Measurements from ENCODE around the gene KIF24. TPM values are rescaled to one million over a fixed set of nuclear protein-coding genes. Genes with fewer than 3 reads are reported as not detected.
"Not testable (repeated sequence)": the region's sequence is repeated elsewhere in the genome, so short reads cannot be mapped to it uniquely, and the experiment has no call there.

The KIF24 gene
- total RNA-seq, 2 donors from 2014 or later: 6.1 to 7.3 TPM

DNA sequence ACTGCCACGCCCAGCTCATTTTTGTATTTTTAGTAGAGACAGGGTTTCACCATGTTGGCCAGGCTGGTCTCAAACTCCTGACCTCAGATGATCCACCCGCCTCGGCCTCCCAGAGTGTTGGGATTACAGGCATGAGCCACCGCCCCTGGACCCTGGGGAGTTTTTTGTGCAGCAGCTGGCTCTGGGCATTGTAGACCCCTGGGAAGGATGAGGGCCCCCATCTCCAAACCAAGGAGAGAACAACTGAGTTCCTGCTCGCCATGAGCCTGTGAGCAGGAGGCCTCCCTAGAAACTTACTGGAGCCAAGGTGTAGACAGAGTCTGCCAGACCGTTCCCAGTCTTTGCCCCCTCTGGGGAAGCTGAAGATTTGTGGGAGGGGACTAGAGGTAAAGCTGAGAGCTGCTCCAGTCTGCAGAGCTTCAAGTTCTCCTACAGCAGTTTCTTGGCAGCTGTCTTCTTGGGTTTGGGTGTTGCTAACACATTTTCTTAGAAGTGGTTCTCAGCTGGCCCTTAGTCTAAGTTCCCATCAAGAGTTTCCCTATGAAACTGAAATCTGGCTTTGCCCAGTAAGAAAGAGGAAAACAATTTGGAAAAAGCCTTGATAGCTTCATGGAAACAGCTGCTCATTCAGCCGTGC, 12.7 kb upstream of the KIF24 start:
- Mint-ChIP-seq H3K9me3 (no peaks in the 10 kb centered on the region), H3K36me3 (peaks cover 0 to 6% of the 10 kb centered on the region in 2 donors), H3K27ac (no peak overlapping the region)
- no peak for ATAC-seq
- no peak for DNase-seq (ENCODE audit: low spot score in 2 of 2)

DNA sequence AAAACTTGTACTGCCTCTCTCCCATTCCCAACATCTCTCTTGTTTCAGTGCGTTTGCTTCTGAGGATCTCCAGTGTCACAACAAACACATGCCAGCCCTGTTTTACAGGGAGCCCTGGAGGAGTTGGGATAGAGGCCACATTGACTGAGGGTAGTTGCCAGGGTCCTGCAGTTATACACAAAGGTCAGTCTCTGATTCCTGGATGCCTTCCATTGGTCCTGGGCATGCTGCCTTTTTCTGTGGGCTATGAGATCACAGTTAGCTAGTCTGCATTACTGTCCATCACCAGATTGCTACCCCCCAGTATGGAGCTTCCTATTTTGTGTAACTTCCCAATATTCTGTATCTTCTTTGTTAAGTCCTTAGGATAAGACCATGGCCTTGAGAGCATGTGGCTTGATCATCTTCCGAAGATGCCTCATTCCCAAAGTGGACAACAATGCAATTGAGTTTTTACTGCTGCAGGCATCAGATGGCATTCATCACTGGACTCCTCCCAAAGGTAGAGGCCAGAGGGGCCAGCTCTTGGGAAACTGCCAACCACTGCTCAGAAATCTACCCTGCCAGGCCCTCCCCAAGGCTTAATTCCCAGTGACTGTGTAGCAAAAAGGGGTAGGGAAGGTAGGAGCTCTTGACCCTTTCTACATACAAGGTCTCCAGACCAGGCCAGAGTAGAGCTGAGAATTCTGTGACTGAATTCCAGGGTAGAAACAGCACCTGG, 9.8 kb upstream of the KIF24 start:
- DNase-seq (ENCODE audit: low spot score in 2 of 2) (no peak), ATAC-seq (no peak)
- H3K27ac Mint-ChIP-seq: no peak overlapping the region
- no peaks in the 10 kb centered on the region for H3K9me3 Mint-ChIP-seq
- H3K36me3 Mint-ChIP-seq: peaks cover 0 to 6% of the 10 kb centered on the region in 2 donors

DNA sequence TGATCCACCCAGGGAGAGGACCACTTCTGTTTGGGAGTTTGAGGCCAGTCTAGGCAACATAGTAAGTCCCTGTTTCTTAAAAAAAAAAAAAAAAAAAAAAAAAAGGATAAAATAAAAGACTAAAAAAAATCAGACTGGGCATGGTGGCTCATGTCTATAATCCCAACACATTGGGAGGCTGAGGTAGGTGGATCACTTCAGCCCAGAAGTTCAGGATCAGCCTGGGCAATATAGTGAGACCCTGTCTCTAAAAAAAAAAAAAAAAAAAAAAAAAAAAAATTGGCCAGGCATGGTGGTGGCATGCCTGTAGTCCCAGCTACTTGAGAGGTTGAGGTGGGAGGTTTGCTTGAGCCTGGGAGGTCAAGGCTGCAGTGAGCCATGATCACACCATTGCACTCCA, 9.0 kb upstream of the KIF24 start:
- H3K36me3 Mint-ChIP-seq; DNase-seq (ENCODE audit: low spot score in 2 of 2); H3K9me3 Mint-ChIP-seq; ATAC-seq; H3K27ac Mint-ChIP-seq: not testable (repeated sequence)

DNA sequence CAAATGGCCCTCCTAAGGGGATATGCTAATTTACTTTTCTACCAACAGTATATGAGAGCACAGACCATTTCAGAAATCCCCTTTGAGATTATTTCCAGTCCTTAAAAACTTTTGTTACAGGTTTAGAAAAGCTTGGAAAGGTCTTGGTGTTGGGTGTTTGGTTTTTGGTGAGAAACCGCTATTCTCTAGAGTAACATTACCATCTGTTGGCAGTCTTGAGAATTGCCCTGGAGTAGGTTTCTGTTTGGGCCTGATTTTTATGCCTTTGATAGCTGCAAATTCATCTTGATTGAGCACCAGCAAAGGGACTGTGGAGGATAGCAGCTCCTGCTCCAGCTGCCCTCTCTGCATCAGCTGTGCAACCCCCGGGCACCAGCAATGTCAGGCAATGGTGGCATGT, 8.3 kb upstream of the KIF24 start:
- DNase-seq (ENCODE audit: low spot score in 2 of 2) (no peak), ATAC-seq (no peak)
- Mint-ChIP-seq H3K36me3 (peaks cover 0 to 6% of the 10 kb centered on the region in 2 donors), H3K27ac (no peak overlapping the region), H3K9me3 (no peaks in the 10 kb centered on the region)

DNA sequence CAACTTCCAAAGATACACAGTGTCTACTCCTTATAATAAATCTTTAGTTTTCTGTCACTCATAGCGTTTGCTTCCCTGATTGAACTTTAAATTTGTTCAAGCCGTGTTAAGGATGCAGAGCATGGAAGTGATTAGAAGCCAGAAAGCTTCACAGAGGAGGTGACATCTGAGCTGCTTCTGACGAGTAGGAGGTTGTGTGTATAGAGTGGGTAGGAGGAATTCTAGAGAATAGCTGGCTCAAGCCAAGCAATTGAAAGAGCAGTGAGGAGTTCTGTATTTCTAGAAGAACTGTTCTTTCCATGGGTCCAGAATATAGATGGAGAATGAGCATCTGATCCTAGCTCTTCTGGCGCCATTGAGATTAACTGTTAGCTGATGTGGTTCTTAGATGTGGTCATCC, 6.3 kb upstream of the KIF24 start:
- Mint-ChIP-seq H3K9me3 (no peaks in the 10 kb centered on the region), H3K36me3 (peaks cover 0 to 6% of the 10 kb centered on the region in 2 donors), H3K27ac (no peak overlapping the region)
- ATAC-seq (no peak), DNase-seq (ENCODE audit: low spot score in 2 of 2) (no peak)

DNA sequence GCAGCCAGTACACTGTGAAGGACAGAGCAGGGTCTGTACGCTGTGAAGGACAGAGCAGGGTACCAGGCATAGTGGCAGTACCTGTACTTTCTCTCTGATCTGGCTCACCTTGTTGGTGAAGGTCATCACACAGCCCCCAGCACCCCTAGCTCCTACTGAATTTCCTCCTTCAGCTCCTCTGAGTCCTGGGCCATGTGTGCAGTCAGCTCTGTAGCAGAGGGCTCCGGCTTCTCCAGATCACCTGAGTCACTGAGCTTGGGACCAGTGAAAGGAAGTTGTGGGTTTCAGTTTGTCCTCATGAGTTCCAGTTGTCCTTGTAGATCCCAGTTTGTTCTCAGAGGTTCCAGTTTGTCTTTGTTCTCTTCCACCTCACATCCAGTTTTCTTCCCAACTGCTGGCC, 5.8 kb upstream of the KIF24 start:
- peaks cover 2 to 8% of the 10 kb centered on the region in 2 donors for H3K36me3 Mint-ChIP-seq
- no peaks in the 10 kb centered on the region for H3K9me3 Mint-ChIP-seq
- DNase-seq (ENCODE audit: low spot score in 2 of 2): no peak
- ATAC-seq: no peak
- peak overlapping the region in 1 of 2 donors; percentile 3 for H3K27ac Mint-ChIP-seq

DNA sequence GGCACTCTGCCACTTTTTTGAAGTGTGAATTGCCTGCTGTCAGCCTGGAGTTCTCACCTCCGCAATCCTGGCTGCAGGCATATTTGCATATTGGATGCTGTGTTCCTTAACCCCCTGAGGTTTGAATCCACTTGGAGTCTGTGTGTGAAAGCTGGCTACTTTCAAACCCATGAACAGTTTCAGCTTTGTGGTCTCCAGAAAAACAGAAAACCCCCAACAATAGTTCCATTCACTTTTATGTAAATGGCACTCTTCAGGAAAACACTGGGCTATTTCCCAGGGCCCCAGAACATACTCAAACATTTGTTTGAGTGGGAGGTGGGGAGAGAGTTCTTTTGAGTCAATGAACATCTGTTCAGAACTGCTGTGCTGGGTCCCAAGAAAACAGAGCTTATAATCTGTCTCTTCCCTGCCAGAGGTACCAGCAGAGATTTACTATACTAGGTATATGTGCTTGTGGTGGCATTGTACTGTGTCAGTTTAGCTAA, 5.3 kb upstream of the KIF24 start:
- Mint-ChIP-seq H3K27ac (peak overlapping the region in 1 of 2 donors; percentile 3), H3K9me3 (no peaks in the 10 kb centered on the region), H3K36me3 (peaks cover 7 to 14% of the 10 kb centered on the region in 2 donors)
- no peak for ATAC-seq
- no peak for DNase-seq (ENCODE audit: low spot score in 2 of 2)

DNA sequence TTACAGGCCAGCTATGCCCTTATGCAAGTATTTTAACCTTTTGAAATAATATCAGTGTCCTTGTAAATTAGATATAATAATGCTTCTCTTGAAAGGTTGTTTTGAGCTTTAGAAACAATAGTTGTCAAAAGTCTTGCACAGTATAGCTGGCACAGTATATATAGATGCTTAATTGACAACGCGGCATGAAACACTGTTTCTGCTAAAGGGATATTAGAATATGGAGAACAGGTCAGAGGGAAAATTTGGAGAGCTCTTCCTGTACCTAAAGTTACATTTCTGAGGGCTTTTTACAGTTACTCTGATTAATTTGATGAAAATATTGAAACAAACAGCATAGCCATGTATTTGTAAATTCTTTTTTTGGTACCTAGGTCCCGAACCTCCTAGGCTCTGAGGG, 4.8 kb upstream of the KIF24 start:
- Mint-ChIP-seq H3K27ac (no peak overlapping the region), H3K9me3 (no peaks in the 10 kb centered on the region), H3K36me3 (peaks cover 7 to 13% of the 10 kb centered on the region in 2 donors)
- no peak for DNase-seq (ENCODE audit: low spot score in 2 of 2)
- no peak for ATAC-seq

DNA sequence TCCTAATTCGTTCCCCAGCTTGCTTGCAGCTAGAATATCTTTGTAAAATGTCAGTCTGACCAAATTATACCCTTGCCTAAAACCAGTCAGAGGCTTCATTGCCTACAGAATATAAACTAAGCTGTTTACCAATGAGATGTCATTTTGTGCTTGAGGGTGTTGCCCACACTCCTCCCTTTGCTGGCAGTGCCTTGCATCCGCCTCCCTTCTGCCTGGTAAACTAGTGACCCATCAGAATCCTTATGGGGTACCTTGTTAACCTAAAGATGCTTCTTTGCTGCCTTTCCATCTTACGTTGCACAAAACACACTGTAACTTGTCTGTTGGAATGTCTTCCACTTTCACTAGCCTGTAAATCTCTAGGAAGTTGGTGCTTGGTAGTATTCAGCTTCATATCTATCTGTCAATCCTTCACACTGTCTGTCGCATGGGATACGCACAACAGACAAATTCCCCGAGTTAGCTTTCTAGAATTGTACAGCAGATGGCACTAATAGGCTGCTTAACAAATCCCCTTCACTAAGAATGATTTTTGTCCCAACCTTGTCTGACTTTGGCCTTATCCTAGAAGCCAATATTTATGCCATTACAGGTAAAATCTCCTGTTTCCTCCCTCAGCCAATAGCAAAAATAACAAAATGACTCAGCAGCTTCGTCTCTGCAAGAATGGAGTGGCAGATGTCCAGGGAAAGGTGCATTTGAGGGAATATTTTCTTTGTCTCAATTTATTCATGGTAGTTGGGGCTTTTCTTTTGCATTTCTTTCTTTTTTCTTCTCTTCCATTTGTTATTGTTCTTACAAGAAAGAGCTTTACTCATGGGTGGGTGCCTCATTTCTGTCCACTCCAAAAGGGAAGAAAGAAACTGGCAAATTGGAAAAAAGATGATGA, 3.3 kb upstream of the KIF24 start:
- ATAC-seq: no peak
- no peak for DNase-seq (ENCODE audit: low spot score in 2 of 2)
- Mint-ChIP-seq H3K36me3 (peaks cover 7 to 19% of the 10 kb centered on the region in 2 donors), H3K9me3 (no peaks in the 10 kb centered on the region), H3K27ac (peak overlapping the region in 1 of 2 donors; percentile 11)

DNA sequence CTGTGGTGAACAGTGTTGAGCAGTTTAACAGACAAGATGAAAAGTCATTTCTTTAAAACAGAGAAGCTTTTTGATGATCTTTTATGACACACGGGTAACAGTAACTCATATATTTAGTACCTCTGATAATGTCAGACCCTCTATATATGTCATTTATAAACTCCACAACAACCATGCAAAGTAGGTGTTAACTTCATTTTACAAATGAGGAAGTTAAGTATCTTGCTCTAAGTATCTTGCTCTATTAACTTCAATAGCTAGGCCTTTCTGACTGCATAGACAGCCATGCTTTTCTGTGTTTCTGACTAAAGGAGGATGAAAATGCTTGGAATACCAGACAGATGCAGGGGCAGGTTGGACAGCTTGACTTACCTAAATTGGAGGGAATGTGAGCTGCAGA, 2.1 kb upstream of the KIF24 start:
- DNase-seq (ENCODE audit: low spot score in 2 of 2) (no peak), ATAC-seq (no peak)
- Mint-ChIP-seq H3K27ac (no peak overlapping the region), H3K9me3 (no peaks in the 10 kb centered on the region), H3K36me3 (peaks cover 7 to 19% of the 10 kb centered on the region in 2 donors)

DNA sequence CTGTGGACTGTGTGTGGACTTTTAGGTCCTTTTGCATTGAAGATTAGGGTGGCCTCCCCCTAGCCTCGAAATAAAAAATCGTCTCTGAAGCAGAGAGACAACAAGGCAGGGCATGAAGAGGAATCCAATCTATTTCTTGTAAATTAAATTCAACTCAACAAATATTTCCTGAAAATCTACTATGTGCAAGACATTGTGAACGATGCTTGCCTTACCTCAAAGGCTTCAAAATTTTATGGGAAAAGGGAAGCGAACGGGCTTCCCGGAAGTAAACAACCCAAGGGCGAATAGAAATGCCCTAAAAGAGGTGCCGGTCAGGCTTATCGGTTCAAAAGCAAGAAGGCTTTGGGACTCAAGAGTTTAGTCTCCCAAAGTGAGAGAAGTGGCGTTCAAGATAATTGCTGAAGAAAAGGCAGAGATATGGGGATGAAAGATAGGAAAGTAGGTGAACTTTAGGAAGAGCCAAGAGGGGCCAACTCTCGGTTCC, 525 bp downstream of the KIF24 start:
- Mint-ChIP-seq H3K36me3 (peaks cover 7 to 19% of the 10 kb centered on the region in 2 donors), H3K9me3 (no peaks in the 10 kb centered on the region), H3K27ac (peak overlapping the region; percentile 98 to 100)
- DNase-seq (ENCODE audit: low spot score in 2 of 2): no peak
- ATAC-seq: peak in 1 of 2 donors; percentile 1

DNA sequence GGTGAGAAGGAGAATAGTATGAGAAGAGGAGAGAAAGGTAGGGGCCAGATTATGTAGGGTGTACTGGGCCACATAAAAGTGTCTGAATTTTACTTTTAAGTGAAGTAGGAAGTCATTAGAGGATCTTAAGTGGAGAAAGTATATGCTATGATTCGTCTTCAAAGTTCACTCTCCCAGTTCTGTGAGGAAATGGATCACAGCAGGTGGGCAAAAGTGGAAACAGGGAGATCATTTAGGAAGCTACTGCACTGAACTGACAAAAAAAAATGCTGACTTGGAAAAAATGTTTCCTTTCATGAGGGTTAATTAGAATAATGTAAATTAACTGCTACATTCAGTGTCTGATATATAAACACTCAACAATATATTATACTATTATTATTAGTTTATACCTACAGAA, 2.4 kb downstream of the KIF24 start:
- H3K27ac Mint-ChIP-seq: no peak overlapping the region
- ATAC-seq (no peak), DNase-seq (ENCODE audit: low spot score in 2 of 2) (no peak)
- no peaks in the 10 kb centered on the region for H3K9me3 Mint-ChIP-seq
- peaks cover 7 to 19% of the 10 kb centered on the region in 2 donors for H3K36me3 Mint-ChIP-seq

DNA sequence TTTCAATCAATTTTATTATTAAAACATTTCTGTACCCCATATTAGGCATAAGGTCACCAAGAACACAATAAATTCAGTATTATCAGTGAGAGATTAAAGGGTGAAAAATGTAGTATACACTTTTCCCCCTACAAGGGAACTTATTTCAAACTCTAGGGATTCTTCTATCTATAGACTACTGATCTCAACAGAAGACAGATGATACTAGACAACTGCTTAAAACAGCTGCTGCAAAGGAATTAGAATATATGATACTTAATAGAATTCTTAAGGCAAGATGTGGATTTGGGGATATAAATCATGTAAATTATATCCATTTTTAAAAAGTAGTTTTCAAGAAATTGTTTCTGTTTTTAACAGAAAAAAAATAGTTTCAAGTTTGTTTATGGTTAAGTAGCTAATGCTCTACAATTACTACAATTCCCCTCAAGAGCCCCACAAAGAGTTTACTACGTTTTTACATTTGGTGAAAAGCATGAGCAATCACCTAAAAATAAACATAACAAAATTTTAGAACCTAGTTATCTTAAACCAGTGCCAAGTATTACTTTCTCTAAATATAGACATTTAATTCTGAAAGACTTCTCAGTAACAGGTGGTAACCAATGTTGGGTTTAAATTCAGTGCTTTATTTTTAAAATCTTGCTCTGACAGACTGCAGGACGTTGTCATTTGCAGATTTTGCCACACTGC, 6.0 kb downstream of the KIF24 start:
- peaks cover 0 to 2% of the 10 kb centered on the region in 2 donors for H3K36me3 Mint-ChIP-seq
- H3K9me3 Mint-ChIP-seq: no peaks in the 10 kb centered on the region
- DNase-seq (ENCODE audit: low spot score in 2 of 2) (no peak), ATAC-seq (no peak)
- H3K27ac Mint-ChIP-seq: no peak overlapping the region

DNA sequence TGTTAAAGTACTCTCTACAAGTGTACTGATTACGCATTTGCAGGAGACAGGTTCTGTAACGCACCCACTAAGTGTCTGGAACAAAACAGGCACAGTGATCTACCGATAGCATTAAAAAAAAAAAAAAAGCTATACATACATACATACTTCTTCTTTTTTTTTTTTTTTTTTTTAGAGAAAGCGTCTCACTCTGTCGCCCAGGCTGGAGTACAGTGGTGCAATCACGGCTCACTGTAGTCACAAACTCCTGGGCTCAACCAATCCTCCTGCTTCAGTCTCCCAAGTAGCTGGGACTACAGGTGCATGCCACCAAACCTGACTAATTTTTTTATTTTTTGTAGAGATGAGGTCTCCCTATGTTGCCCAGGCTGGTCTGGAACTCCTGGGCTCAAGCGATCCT, 7.6 kb downstream of the KIF24 start:
- no peaks in the 10 kb centered on the region for H3K9me3 Mint-ChIP-seq
- no peak for ATAC-seq
- no peak overlapping the region for H3K27ac Mint-ChIP-seq
- H3K36me3 Mint-ChIP-seq: no peaks in the 10 kb centered on the region
- DNase-seq (ENCODE audit: low spot score in 2 of 2): no peak

DNA sequence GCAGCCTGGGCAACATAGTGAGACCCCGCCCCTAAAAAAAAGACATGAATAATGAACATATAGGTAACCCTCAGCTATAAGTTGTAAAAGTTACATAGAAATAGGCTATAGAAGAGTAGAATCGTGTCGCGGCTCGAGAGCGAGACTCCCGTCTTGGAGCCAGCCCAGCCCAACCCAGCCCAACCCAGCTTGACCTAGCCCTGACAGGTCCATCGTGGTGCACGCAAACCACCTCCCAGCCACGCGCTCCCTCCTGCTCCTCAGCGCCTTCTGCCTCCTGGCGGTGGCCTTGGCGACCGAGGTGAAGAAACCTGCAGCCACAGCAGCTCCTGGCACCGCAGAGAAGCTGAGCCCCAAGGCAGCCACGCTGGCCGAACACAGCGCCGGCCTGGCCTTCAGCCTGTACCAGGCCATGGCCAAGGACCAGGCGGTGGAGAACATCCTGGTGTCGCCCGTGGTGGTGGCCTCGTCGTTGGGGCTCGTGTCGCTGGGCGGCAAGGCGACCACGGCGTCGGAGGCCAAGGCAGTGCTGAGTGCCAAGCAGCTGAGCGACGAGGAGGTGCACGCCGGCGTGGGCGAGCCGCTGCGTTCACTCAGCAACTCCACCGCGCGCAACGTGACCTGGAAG, 10.8 kb downstream of the KIF24 start:
- no peaks in the 10 kb centered on the region for H3K9me3 Mint-ChIP-seq
- DNase-seq (ENCODE audit: low spot score in 2 of 2) (no peak), ATAC-seq (no peak)
- H3K36me3 Mint-ChIP-seq: no peaks in the 10 kb centered on the region
- H3K27ac Mint-ChIP-seq: peak overlapping the region in 1 of 2 donors; percentile 55

DNA sequence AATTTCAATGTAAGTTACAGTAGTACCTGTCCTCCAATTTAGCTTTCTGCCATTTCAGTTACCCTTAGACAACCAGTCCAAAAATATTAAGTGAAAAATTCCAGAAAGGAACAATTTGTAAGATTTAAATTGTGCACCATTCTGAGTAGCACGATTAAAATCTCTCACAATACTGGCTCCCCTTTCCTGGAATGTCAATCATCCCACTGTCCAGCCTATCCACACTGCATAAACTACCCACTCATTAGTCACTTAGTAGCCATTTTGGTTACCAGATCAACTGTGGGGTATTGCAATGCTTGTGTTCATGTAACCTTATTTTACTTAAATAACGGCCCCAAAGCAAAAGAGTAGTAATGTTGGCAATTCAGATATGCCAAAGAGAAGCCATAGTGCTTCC, 11.6 kb downstream of the KIF24 start:
- Mint-ChIP-seq H3K9me3 (no peaks in the 10 kb centered on the region), H3K36me3 (no peaks in the 10 kb centered on the region), H3K27ac (no peak overlapping the region)
- ATAC-seq: no peak
- no peak for DNase-seq (ENCODE audit: low spot score in 2 of 2)
